ENCODE data around the gene RUFY3.

- no peak for TF ChIP-seq POLR2A (IDR thresholded peaks at IDR 0.05)
- no peak for TF ChIP-seq POLR2AphosphoS5 (IDR thresholded peaks at IDR 0.05)
- TF ChIP-seq CTCF (IDR thresholded peaks at IDR 0.05): no peak
Observed at GRCh38 chr4:70737409-70737808, 15.6 kb downstream of the RUFY3 start.
